HCT116 (cell line): ENCODE results near the gene TFF1. TPM values are rescaled to one million over a fixed set of nuclear protein-coding genes. Genes with fewer than 3 reads are reported as not detected.

ENCODE experiments used
- ATAC-seq: fragments of 200-7000 bp; cut with Tn5 transposase; 2 replicates; pipeline ENCODE4 v1.9.1; 2020; ENCODE audit warnings: mild to moderate bottlenecking, moderate library complexity
- BruUV-seq: library from RNA; stranded (reverse); fragments of 400-500 nt; replicated peaks from 2 replicates; lab custom pipeline; 2021; lab: Mats Ljungman, UMichigan
- CTCF ChIA-PET: fragments of 300-600 bp; sonication (Branson Sonifier 250); formaldehyde crosslinking; loops from one replicate; lab custom pipeline; 2021; ENCODE audit warnings: antibody characterized with exemption; lab: Charles Lee
- POLR2A ChIA-PET: fragments of 300-600, 350-600 bp; sonication (Branson Sonifier 250); formaldehyde crosslinking; loops from one replicate; lab custom pipeline; 2021; ENCODE audit warnings: antibody characterized with exemption; lab: Charles Lee
- RAD21 ChIA-PET, 2 experiments: fragments of 300-600 bp; sonication (Branson Sonifier 250); formaldehyde crosslinking; loops; one replicate each; lab custom pipeline; 2023; ENCODE audit warnings: low total read pairs in 2 of 2; ENCODE audit not compliant: uncharacterized antibody in 2 of 2, unreplicated experiment in 2 of 2, low non-redundant PET in 1 of 2; lab: Charles Lee
- DNase-seq: peaks from one replicate; pipeline ENCODE4 v3.0.0-alpha.2; 2010; ENCODE audit warnings: low read depth, low spot score
- H2AFZ ChIP-seq: fragments of 200-600 bp; shearing (Covaris generic), sonication (generic); 2 replicates; pipeline ENCODE4 v1.6.1; 2017; ENCODE audit warnings: low read depth, mixed run types, mixed read lengths, antibody characterized with exemption, low read length; ENCODE audit not compliant: poor library complexity, severe bottlenecking
- H3K27ac ChIP-seq: 2 replicates; pipeline ENCODE4 v1.5.1; 2012; ENCODE audit warnings: low read depth, low read length
- H3K27me3 ChIP-seq: fragments of 200-600 bp; sonication (generic); 2 replicates; pipeline ENCODE4 v1.6.1; 2016; ENCODE audit warnings: mixed run types, low read length, mixed read lengths; ENCODE audit not compliant: insufficient read depth
- H3K36me3 ChIP-seq, 2 experiments: fragments of 200-500 bp in 1 of 2; fragments of 200-600 bp in 1 of 2; sonication (Bioruptor generic) in 1 of 2; sonication (generic) in 1 of 2; 2 replicates each; pipeline versions ENCODE4 v1.5.1 to v1.6.1; 2014 to 2016; ENCODE audit warnings: low read length in 2 of 2, inconsistent platforms in 1 of 2, mixed read lengths in 1 of 2, mixed run types in 1 of 2; ENCODE audit not compliant: insufficient read depth in 2 of 2, control insufficient read depth in 1 of 2
- H3K4me1 ChIP-seq, 2 experiments: fragments of 200-600 bp in 1 of 2; sonication (generic) in 1 of 2; 2 replicates each; pipeline versions ENCODE4 v1.5.1 to v1.6.1; 2012 to 2017; ENCODE audit warnings: low read length in 2 of 2, inconsistent platforms in 1 of 2, mild to moderate bottlenecking in 1 of 2, mixed read lengths in 1 of 2, mixed run types in 1 of 2, moderate library complexity in 1 of 2; ENCODE audit not compliant: insufficient read depth in 2 of 2, control insufficient read depth in 1 of 2
- H3K4me2 ChIP-seq: fragments of 200-600 bp; sonication (generic); 2 replicates; pipeline ENCODE4 v1.6.1; 2017; ENCODE audit warnings: mixed run types, low read length, mixed read lengths
- H3K4me3 ChIP-seq, 2 experiments: fragments of 200-600 bp in 1 of 2; sonication (generic) in 1 of 2; replicated peaks in 1 of 2; 2 replicates each; pipeline ENCODE4 v1.5.1; 2011 to 2016; ENCODE audit warnings: low read length in 2 of 2, control low read depth in 1 of 2, low read depth in 1 of 2, mild to moderate bottlenecking in 1 of 2, mixed read lengths in 1 of 2, mixed run types in 1 of 2
- H3K79me2 ChIP-seq: fragments of 200-600 bp; sonication (generic); 2 replicates; pipeline ENCODE4 v1.6.1; 2017; ENCODE audit warnings: mild to moderate bottlenecking, mixed run types, low read length, moderate library complexity, mixed read lengths; ENCODE audit not compliant: insufficient read depth
- H3K9ac ChIP-seq: fragments of 200-600 bp; sonication (generic); 2 replicates; pipeline ENCODE4 v1.6.1; 2016; ENCODE audit warnings: low read length, mixed read lengths
- H3K9me2 ChIP-seq: fragments of 200-600 bp; sonication (generic), shearing (Covaris generic); 2 replicates; pipeline ENCODE4 v1.6.1; 2017; ENCODE audit warnings: mixed run types, mild to moderate bottlenecking, moderate library complexity; ENCODE audit not compliant: insufficient read depth
- H3K9me3 ChIP-seq, 2 experiments: fragments of 200-500 bp in 1 of 2; fragments of 200-600 bp in 1 of 2; sonication (Bioruptor generic) in 1 of 2; sonication (generic) in 1 of 2; 2 replicates each; pipeline ENCODE4 v1.6.1; 2014 to 2017; ENCODE audit warnings: low read length in 2 of 2, mixed read lengths in 2 of 2, inconsistent platforms in 1 of 2, low read depth in 1 of 2, mild to moderate bottlenecking in 1 of 2, mixed run types in 1 of 2, moderate library complexity in 1 of 2; ENCODE audit not compliant: control insufficient read depth in 1 of 2, insufficient read depth in 1 of 2
- H4K20me1 ChIP-seq: fragments of 200-600 bp; sonication (generic), shearing (Covaris generic); 2 replicates; pipeline ENCODE4 v1.6.1; 2017; ENCODE audit warnings: mixed run types, mild to moderate bottlenecking, moderate library complexity; ENCODE audit not compliant: insufficient read depth
- ATF3 ChIP-seq: IDR thresholded peaks from 2 replicates; pipeline ENCODE4 v1.6.1; 2012
- EGR1 ChIP-seq: IDR thresholded peaks from 2 replicates; pipeline ENCODE4 v1.6.1; 2012; ENCODE audit warnings: low read depth
- ELF1 ChIP-seq: IDR thresholded peaks from 2 replicates; pipeline ENCODE4 v1.6.1; 2012; ENCODE audit warnings: low read depth, borderline replicate concordance
- EZH2 ChIP-seq: fragments of 200-600 bp; sonication (generic); IDR thresholded peaks from 2 replicates; pipeline ENCODE4 v1.6.1; 2017; ENCODE audit warnings: antibody characterized with exemption, mixed run types
- JUND ChIP-seq: IDR thresholded peaks from 2 replicates; pipeline ENCODE4 v1.6.1; 2012
- MAX ChIP-seq: IDR thresholded peaks from 2 replicates; pipeline ENCODE4 v1.6.1; 2012
- SIN3A ChIP-seq: IDR thresholded peaks from 2 replicates; pipeline ENCODE4 v1.6.1; 2012; ENCODE audit warnings: low read depth
- YY1 ChIP-seq: IDR thresholded peaks from 2 replicates; pipeline ENCODE4 v1.6.1; 2011; ENCODE audit warnings: low read length, low read depth, moderate library complexity, mild to moderate bottlenecking; ENCODE audit not compliant: insufficient replicate concordance; ENCODE audit errors: extremely low read depth
- intact Hi-C: fragments of 100-400 bp; cut with micrococcal nuclease; formaldehyde crosslinking; loops from 2 replicates; pipeline ENCODE4 v1.10.0; 2022
- total RNA-seq: library from RNA; stranded (reverse); gene quantifications from one replicate; pipeline ENCODE4 v1.2.1, GENCODE V29; 2021; ENCODE audit not compliant: unreplicated experiment
- TF ChIP-seq, protein P1 (sequence below): IDR thresholded peaks from 2 replicates; pipeline ENCODE4 v1.6.1; 2011; ENCODE audit warnings: mild to moderate bottlenecking, low read length, moderate library complexity; ENCODE audit not compliant: insufficient replicate concordance; ENCODE audit errors: extremely low read depth
- TF ChIP-seq, protein P2 (sequence below): IDR thresholded peaks from 2 replicates; pipeline ENCODE4 v1.6.1; 2012; ENCODE audit warnings: low read depth

Gene TFF1
- total RNA-seq, 1 experiment from 2014 or later = 0.61 TPM

DNA sequence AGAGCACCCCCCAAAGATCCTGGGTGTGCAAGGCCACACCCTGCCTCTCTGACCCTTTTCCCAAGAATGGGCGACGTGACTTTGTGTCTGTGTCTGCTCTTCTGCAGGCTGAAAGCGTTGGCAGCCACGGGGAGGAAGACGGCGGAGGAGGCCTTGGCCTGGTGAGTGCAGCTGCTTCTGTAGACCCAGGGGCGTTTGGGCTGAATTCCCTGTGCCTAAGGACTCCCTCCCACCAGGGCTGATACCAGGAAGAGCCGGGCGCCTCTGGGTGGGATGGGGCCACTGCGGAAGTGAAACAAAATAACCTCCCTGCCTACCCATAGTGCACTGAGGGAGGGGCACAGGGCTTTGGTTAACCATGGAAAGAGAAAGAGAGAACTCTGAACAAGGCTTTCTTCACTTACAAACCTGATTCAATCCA is 39.9 kb upstream of the TFF1 start:
- Histone ChIP-seq H3K4me1 (no peaks in the 10 kb centered on the region), H3K4me2 (no peak overlapping the region), H3K4me3 (no peak overlapping the region), H2AFZ (no peak overlapping the region), H3K27ac (no peak overlapping the region), H3K79me2 (no peaks in the 10 kb centered on the region), H3K9me3 (no peaks in the 10 kb centered on the region), H3K27me3 (no peaks in the 10 kb centered on the region), H3K36me3 (no peaks in the 10 kb centered on the region), H3K9me2 (no peaks in the 10 kb centered on the region), H3K9ac (no peak overlapping the region), H4K20me1 (no peaks in the 10 kb centered on the region)
- ChIA-PET CTCF (no interaction called here), RAD21 (interaction anchor here in 1 of 2 experiments (0.7 kb wide), 1 partner anchor 107 kb away, joined by 3 read pairs; the partner anchor contains the start of gene SLC37A1), POLR2A (no interaction called here)
- no TSS peak for BruUV-seq
- DNase-seq (no peak), ATAC-seq (no peak)
- intact Hi-C loops = no loop called here
- TF ChIP-seq JUND (no peak), ATF3 (no peak), ELF1 (no peak), SIN3A (no peak), EZH2 (no peak), EGR1 (no peak), YY1 (no peak), MAX (no peak)
- TF ChIP-seq, protein P1, sequence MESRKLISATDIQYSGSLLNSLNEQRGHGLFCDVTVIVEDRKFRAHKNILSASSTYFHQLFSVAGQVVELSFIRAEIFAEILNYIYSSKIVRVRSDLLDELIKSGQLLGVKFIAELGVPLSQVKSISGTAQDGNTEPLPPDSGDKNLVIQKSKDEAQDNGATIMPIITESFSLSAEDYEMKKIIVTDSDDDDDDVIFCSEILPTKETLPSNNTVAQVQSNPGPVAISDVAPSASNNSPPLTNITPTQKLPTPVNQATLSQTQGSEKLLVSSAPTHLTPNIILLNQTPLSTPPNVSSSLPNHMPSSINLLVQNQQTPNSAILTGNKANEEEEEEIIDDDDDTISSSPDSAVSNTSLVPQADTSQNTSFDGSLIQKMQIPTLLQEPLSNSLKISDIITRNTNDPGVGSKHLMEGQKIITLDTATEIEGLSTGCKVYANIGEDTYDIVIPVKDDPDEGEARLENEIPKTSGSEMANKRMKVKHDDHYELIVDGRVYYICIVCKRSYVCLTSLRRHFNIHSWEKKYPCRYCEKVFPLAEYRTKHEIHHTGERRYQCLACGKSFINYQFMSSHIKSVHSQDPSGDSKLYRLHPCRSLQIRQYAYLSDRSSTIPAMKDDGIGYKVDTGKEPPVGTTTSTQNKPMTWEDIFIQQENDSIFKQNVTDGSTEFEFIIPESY = no peak
- TF ChIP-seq, protein P2, sequence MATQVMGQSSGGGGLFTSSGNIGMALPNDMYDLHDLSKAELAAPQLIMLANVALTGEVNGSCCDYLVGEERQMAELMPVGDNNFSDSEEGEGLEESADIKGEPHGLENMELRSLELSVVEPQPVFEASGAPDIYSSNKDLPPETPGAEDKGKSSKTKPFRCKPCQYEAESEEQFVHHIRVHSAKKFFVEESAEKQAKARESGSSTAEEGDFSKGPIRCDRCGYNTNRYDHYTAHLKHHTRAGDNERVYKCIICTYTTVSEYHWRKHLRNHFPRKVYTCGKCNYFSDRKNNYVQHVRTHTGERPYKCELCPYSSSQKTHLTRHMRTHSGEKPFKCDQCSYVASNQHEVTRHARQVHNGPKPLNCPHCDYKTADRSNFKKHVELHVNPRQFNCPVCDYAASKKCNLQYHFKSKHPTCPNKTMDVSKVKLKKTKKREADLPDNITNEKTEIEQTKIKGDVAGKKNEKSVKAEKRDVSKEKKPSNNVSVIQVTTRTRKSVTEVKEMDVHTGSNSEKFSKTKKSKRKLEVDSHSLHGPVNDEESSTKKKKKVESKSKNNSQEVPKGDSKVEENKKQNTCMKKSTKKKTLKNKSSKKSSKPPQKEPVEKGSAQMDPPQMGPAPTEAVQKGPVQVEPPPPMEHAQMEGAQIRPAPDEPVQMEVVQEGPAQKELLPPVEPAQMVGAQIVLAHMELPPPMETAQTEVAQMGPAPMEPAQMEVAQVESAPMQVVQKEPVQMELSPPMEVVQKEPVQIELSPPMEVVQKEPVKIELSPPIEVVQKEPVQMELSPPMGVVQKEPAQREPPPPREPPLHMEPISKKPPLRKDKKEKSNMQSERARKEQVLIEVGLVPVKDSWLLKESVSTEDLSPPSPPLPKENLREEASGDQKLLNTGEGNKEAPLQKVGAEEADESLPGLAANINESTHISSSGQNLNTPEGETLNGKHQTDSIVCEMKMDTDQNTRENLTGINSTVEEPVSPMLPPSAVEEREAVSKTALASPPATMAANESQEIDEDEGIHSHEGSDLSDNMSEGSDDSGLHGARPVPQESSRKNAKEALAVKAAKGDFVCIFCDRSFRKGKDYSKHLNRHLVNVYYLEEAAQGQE = no peak
